HG02759 (cell line): ENCODE results near the gene THADA.
"Not testable (repeated sequence)": the region's sequence is repeated elsewhere in the genome, so short reads cannot be mapped to it uniquely, and the experiment has no call there.

Source experiments
- ATAC-seq: cut with Tn5 transposase; IDR thresholded peaks from one replicate; pipeline ENCODE4 v1.9.1; 2021; ENCODE audit warnings: mild to moderate bottlenecking, moderate library complexity; ENCODE audit not compliant: unreplicated experiment

The THADA gene

GRCh38 chr2:43396344-43396743, 199.5 kb downstream of the THADA start:
- not testable (repeated sequence) for ATAC-seq

- no peak for ATAC-seq
Measured at GRCh38 chr2:43393918-43394317, 201.9 kb downstream of the THADA start.

GRCh38 chr2:43391878-43392215, 204.0 kb downstream of the THADA start:
- no peak for ATAC-seq

- ATAC-seq: no peak
Measured at GRCh38 chr2:43391201-43391877, 204.5 kb downstream of the THADA start.

GRCh38 chr2:43389581-43390466, 206.0 kb downstream of the THADA start:
- ATAC-seq: no peak

GRCh38 chr2:43388371-43388770, 207.5 kb downstream of the THADA start:
- no peak for ATAC-seq

GRCh38 chr2:43387092-43388062, 208.5 kb downstream of the THADA start:
- peak; percentile 85 for ATAC-seq

GRCh38 chr2:43386679-43387078, 209.2 kb downstream of the THADA start:
- ATAC-seq: not testable (repeated sequence)

- no peak for ATAC-seq
Measured at GRCh38 chr2:43384143-43384542, 211.7 kb downstream of the THADA start.

- no peak for ATAC-seq
Measured at GRCh38 chr2:43383533-43383932, 212.3 kb downstream of the THADA start.

- ATAC-seq: no peak
Measured at GRCh38 chr2:43379494-43379893, 216.3 kb downstream of the THADA start.

- no peak for ATAC-seq
Measured at GRCh38 chr2:43377327-43377726, 218.5 kb downstream of the THADA start.

GRCh38 chr2:43376523-43377198, 219.2 kb downstream of the THADA start:
- no peak for ATAC-seq

- no peak for ATAC-seq
Measured at GRCh38 chr2:43375746-43376522, 219.9 kb downstream of the THADA start.

- ATAC-seq: no peak
Measured at GRCh38 chr2:43372416-43373081, 223.3 kb downstream of the THADA start.

GRCh38 chr2:43370705-43371104, 225.1 kb downstream of the THADA start:
- no peak for ATAC-seq

GRCh38 chr2:43370146-43370545, 225.7 kb downstream of the THADA start:
- ATAC-seq: no peak

GRCh38 chr2:43368483-43369385, 227.1 kb downstream of the THADA start:
- ATAC-seq: no peak
